HAP-1 (cell line): Measurements from ENCODE around the gene TRAK1.

ENCODE experiments used
- DNase-seq, 2 experiments: peaks; one replicate each; pipeline ENCODE4 v3.0.0-alpha.2; 2016 to 2020; ENCODE audit warnings: low spot score in 2 of 2
- H3K27me3 ChIP-seq: fragments of 250-450 bp; sonication (Bioruptor Pico); 2 replicates; pipeline ENCODE4 v1.5.1; 2020; ENCODE audit warnings: low read depth, mild to moderate bottlenecking, moderate library complexity
- H3K36me3 ChIP-seq: fragments of 250-450 bp; sonication (Bioruptor Pico); replicated peaks from 2 replicates; pipeline ENCODE4 v1.5.1; 2020; ENCODE audit warnings: mild to moderate bottlenecking
- H3K4me1 ChIP-seq: fragments of 250-450 bp; sonication (Bioruptor Pico); 2 replicates; pipeline ENCODE4 v1.5.1; 2020; ENCODE audit warnings: mild to moderate bottlenecking
- H3K4me3 ChIP-seq: fragments of 250-450 bp; sonication (Bioruptor Pico); 2 replicates; pipeline ENCODE4 v1.5.1; 2020; ENCODE audit warnings: mild to moderate bottlenecking, moderate library complexity
- H3K9me3 ChIP-seq: fragments of 250-450 bp; sonication (Bioruptor Pico); 2 replicates; pipeline ENCODE4 v1.5.1; 2020; ENCODE audit warnings: mild to moderate bottlenecking, moderate library complexity
- in situ Hi-C: fragments of 300-500 bp; cut with MboI; formaldehyde crosslinking; loops from 3 replicates; pipeline ENCODE4 v1.14.3; 2020; ENCODE audit warnings: low sequenced_read_pairs, inconsistent platforms, mixed read lengths

The TRAK1 gene

DNA sequence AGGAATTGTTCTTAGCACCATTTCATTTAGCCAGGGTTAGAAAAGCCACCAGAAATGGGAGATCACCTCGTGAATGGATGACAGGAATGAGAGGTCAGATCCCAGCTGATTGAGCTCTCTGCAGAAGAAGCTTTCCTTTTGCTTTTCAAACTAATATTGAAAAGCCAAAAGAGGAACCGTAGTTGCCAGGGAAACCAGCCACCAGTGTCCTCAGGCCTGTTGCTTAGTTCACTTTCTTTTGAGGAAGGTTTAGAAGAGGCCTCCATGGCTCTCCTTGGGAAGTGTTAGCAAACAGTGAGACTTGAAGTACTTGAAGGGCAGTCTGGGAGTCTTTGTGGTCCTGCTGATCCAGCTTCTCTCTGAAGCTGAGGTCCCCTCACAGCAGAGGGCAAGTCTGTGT, 182.2 kb downstream of the TRAK1 start:
- Histone ChIP-seq H3K27me3 (peaks cover 7% of the 10 kb centered on the region; the same call in 1 of the 2 replicates), H3K9me3 (no peaks in the 10 kb centered on the region), H3K4me3 (no peak overlapping the region), H3K4me1 (no peaks in the 10 kb centered on the region), H3K36me3 (no peaks in the 10 kb centered on the region)
- no peak for DNase-seq
- in situ Hi-C loops, result no loop called here

DNA sequence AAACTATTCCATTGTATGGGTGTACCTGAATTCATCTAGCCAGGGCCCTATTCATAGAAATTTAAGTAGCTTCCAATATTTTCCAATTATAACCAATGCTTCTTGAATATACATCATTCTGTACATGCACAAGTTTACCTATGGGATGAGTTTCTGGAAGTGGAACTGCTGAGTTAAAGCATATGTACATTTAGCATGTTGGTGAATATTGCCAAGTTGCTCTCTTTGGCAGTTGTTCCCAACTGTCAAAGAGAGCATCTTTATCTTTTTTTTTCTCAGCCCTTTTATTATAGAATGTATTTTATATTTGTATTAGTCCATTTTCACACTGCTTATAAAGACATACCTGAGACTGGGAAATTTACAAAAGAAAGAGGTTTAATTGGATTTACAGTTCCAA, 183.1 kb downstream of the TRAK1 start:
- DNase-seq, result no peak
- Histone ChIP-seq H3K36me3 (no peaks in the 10 kb centered on the region), H3K9me3 (no peaks in the 10 kb centered on the region), H3K27me3 (peaks cover 5% of the 10 kb centered on the region; the same call in 1 of the 2 replicates), H3K4me1 (no peaks in the 10 kb centered on the region), H3K4me3 (no peak overlapping the region)
- in situ Hi-C loops, result no loop called here

DNA sequence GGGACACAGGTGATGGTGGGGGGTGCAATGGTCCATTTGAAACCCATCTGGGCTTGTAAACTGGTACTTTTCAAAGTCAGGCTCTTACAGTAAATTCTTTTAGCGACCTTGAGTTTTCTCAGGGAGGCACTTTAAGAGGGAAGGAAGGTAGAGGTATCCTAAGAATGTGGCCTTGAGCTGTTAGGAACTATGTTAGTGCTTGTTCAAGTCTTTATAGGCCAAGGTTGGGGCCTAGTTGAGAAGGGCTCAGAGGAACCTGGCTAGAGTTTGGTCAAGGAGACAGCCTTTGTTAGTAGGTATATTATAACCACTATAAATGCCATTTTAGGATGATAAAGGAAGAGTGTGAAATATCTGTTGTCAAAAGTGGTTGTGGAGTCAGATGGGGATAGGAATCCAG, 184.1 kb downstream of the TRAK1 start:
- no peaks in the 10 kb centered on the region for H3K27me3 ChIP-seq
- H3K9me3 ChIP-seq, result no peaks in the 10 kb centered on the region
- H3K4me1 ChIP-seq, result no peaks in the 10 kb centered on the region
- H3K4me3 ChIP-seq, result no peak overlapping the region
- H3K36me3 ChIP-seq, result no peaks in the 10 kb centered on the region
- in situ Hi-C loops, result no loop called here
- no peak for DNase-seq
